ENCODE measurements around the gene MPL. TPM values are rescaled to one million over a fixed set of nuclear protein-coding genes. Genes with fewer than 3 reads are reported as not detected.
A peak's percentile ranks its signal among the peaks of the same experiment; 100 is the strongest.

MPL gene
- total and polyA plus RNA-seq, 2 of the 13 experiments (the other 11 are each of a cell fraction or from before 2014, with no cell fraction given): not detected

DNA sequence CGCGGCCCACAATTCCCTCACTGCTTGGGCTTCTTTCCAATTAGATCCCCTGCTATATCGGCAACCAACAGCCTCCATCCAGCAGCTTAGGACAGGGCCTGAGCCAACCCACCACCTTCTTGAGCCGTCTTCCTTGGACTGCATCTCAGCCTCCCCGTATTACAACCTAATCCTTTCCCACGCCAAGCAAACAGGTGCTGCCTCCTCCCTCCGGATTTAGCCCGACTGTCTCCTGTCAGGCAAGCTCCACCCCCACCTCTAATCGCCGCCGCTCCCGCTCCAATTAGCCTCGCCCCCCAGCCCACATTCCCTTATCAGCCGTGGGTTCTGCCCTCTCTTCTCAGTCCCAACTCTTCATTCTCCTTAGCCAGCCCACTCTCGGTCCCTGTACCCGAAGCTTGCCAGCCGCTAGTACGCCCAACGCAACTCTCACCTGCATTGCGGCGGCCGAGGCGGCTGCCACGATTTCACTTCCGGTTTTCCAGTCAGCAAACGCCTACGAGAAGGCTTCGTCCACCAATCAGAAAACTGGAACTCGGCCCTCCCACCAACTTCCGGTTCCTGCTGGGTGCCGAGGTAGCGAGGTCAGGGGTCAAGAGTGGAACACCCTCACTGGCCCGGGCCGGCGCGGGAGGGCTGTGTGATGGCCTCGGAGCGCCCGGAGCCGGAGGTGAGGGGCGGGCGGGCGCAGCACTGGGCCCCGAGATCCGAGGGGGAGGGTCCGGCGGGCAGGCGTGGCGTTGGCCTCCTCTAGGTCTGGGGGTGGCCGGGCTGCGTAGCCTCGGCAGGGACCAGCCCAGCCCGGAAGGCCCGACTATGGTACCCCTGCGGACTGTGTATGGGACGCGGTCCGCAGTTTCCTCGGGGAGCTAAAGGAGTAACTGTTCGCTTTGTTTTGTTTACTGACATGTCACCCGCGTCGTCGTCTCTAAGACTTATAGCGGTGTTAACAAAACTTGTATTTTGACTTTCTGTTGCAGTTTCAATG lies 52.0 kb downstream of the MPL start, which contains the start of the genes MED8 and SZT2 (continued):
- TF ChIP-seq POLR2AphosphoS5 (IDR thresholded peaks at IDR 0.05; ENCODE audit: low read depth, low read length): peak; percentile 94
- TF ChIP-seq FOXO1 (CRISPR knock-in tag; IDR thresholded peaks at IDR 0.05): no peak
- TF ChIP-seq ZNF570 (CRISPR knock-in tag; IDR thresholded peaks at IDR 0.05; ENCODE audit: borderline replicate concordance): no peak
- TF ChIP-seq ZNF432 (CRISPR knock-in tag; IDR thresholded peaks at IDR 0.05; ENCODE audit: borderline replicate concordance): no peak
- TF ChIP-seq HOXA7 (CRISPR knock-in tag; IDR thresholded peaks at IDR 0.05): no peak
- no peak for TF ChIP-seq NCOA5 (CRISPR knock-in tag; IDR thresholded peaks at IDR 0.05)
- TF ChIP-seq HDAC2 (CRISPR knock-in tag; IDR thresholded peaks at IDR 0.05): peak; percentile 67; the same call in 1 of the 2 replicates
- TF ChIP-seq E2F1 (CRISPR knock-in tag; IDR thresholded peaks at IDR 0.05): no peak; the same call in 1 of the 2 replicates
- no peak for TF ChIP-seq HMG20A (CRISPR knock-in tag; IDR thresholded peaks at IDR 0.05; ENCODE audit: borderline replicate concordance)
- TF ChIP-seq, protein P1, sequence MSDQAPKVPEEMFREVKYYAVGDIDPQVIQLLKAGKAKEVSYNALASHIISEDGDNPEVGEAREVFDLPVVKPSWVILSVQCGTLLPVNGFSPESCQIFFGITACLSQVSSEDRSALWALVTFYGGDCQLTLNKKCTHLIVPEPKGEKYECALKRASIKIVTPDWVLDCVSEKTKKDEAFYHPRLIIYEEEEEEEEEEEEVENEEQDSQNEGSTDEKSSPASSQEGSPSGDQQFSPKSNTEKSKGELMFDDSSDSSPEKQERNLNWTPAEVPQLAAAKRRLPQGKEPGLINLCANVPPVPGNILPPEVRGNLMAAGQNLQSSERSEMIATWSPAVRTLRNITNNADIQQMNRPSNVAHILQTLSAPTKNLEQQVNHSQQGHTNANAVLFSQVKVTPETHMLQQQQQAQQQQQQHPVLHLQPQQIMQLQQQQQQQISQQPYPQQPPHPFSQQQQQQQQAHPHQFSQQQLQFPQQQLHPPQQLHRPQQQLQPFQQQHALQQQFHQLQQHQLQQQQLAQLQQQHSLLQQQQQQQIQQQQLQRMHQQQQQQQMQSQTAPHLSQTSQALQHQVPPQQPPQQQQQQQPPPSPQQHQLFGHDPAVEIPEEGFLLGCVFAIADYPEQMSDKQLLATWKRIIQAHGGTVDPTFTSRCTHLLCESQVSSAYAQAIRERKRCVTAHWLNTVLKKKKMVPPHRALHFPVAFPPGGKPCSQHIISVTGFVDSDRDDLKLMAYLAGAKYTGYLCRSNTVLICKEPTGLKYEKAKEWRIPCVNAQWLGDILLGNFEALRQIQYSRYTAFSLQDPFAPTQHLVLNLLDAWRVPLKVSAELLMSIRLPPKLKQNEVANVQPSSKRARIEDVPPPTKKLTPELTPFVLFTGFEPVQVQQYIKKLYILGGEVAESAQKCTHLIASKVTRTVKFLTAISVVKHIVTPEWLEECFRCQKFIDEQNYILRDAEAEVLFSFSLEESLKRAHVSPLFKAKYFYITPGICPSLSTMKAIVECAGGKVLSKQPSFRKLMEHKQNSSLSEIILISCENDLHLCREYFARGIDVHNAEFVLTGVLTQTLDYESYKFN (CRISPR knock-in tag; conservative IDR thresholded peaks at IDR 0.05): peak; percentile 65
- TF ChIP-seq SNRNP70 (IDR thresholded peaks at IDR 0.05; ENCODE audit: low read depth, low read length): no peak
- TF ChIP-seq ZNF441 (CRISPR knock-in tag; IDR thresholded peaks at IDR 0.05; ENCODE audit: borderline replicate concordance): no peak; the same call in 1 of the 2 replicates
- TF ChIP-seq RFXANK (CRISPR knock-in tag; IDR thresholded peaks at IDR 0.05): peak; percentile 41; the same call in 1 of the 2 replicates
- 0 out of 2 replicates have a peak, but pooled peaks have one; percentile 38 for TF ChIP-seq FIP1L1 (IDR thresholded peaks at IDR 0.05; ENCODE audit: borderline replicate concordance, insufficient read depth, low read depth, low read length)
- TF ChIP-seq NR2F1 (CRISPR knock-in tag; IDR thresholded peaks at IDR 0.05): peak; percentile 94 to 96
- 0 out of 2 replicates have a peak, but pooled peaks have one; percentile 38 for TF ChIP-seq RAD21 (CRISPR knock-in tag; IDR thresholded peaks at IDR 0.05)
- TF ChIP-seq ZNF567 (CRISPR knock-in tag; IDR thresholded peaks at IDR 0.05; ENCODE audit: borderline replicate concordance): peak; percentile 20; the same call in 1 of the 2 replicates
- no peak for TF ChIP-seq ARID3A (IDR thresholded peaks at IDR 0.05; ENCODE audit: low read depth, low read length)
- TF ChIP-seq ZBTB33 (CRISPR knock-in tag; IDR thresholded peaks at IDR 0.05): no peak
- TF ChIP-seq SIX4 (CRISPR knock-in tag; IDR thresholded peaks at IDR 0.05): no peak

All from HepG2 (cell line).